ENCODE measurements around the gene CEP70. TPM values are rescaled to one million over a fixed set of nuclear protein-coding genes. Genes with fewer than 3 reads are reported as not detected.

CEP70 gene
- total RNA-seq, 1 experiment from 2014 or later = 25.0 TPM

- H3K27me3 Mint-ChIP-seq (ENCODE audit: insufficient read depth, unreplicated experiment) = no peaks in the 10 kb centered on the region
- no peaks in the 10 kb centered on the region for H3K9me3 ChIP-seq
- ChIA-PET CTCF (no interaction called here), POLR2A (no interaction called here)
- H3K36me3 Mint-ChIP-seq (ENCODE audit: insufficient read depth, unreplicated experiment) = no peaks in the 10 kb centered on the region
- intact Hi-C loops (cut with micrococcal nuclease; ENCODE audit: unreplicated experiment) = no loop called here
- no peak overlapping the region for H3K27ac Mint-ChIP-seq (ENCODE audit: unreplicated experiment)
- TF ChIP-seq, protein P1, sequence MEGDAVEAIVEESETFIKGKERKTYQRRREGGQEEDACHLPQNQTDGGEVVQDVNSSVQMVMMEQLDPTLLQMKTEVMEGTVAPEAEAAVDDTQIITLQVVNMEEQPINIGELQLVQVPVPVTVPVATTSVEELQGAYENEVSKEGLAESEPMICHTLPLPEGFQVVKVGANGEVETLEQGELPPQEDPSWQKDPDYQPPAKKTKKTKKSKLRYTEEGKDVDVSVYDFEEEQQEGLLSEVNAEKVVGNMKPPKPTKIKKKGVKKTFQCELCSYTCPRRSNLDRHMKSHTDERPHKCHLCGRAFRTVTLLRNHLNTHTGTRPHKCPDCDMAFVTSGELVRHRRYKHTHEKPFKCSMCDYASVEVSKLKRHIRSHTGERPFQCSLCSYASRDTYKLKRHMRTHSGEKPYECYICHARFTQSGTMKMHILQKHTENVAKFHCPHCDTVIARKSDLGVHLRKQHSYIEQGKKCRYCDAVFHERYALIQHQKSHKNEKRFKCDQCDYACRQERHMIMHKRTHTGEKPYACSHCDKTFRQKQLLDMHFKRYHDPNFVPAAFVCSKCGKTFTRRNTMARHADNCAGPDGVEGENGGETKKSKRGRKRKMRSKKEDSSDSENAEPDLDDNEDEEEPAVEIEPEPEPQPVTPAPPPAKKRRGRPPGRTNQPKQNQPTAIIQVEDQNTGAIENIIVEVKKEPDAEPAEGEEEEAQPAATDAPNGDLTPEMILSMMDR (IDR thresholded peaks at IDR 0.05; ENCODE audit: insufficient read depth in 1 of 2, low read depth in 1 of 2, low read length in 1 of 2, severe bottlenecking in 1 of 2, unreplicated experiment in 1 of 2) = no peak
- no peak for DNase-seq
- BruUV-seq (replicated peaks) = no TSS peak
- no peak overlapping the region for H3K4me3 Mint-ChIP-seq (ENCODE audit: unreplicated experiment)
- H3K27me3 ChIP-seq (replicated peaks; ENCODE audit: control insufficient read depth, insufficient read depth, low read length) = no peaks in the 10 kb centered on the region
- H3K36me3 ChIP-seq (ENCODE audit: control insufficient read depth, insufficient read depth, low read length) = no peaks in the 10 kb centered on the region
- no peak overlapping the region for H3K4me3 ChIP-seq (ENCODE audit: low read depth, low read length)
- no peaks in the 10 kb centered on the region for H3K4me1 ChIP-seq
- H3K9me3 Mint-ChIP-seq (ENCODE audit: unreplicated experiment) = no peaks in the 10 kb centered on the region
- H3K4me1 Mint-ChIP-seq (ENCODE audit: low read depth, unreplicated experiment) = no peaks in the 10 kb centered on the region
Measured at GRCh38 chr3:138467931-138468330, 126.1 kb downstream of the CEP70 start.

DNA sequence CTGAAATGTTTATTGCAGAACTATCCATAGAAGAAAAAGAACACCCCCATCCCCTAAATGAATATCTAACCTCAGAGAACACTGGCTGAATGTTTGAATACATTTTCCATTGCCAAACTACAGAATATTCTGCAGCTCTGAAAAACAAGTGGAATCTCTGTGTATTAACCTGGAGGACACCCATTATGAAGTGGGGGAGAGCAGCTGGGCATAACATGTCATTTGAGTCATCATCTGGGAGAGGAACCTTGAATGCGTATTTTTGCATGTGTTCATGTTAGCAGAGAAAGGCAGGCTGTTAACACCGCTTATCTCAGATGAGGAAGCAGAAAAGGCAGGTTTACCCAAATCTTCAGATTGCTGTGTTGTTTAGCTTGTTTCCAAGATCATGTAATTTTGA, 128.1 kb downstream of the CEP70 start:
- H3K36me3 Mint-ChIP-seq (ENCODE audit: insufficient read depth, unreplicated experiment) = no peaks in the 10 kb centered on the region

DNA sequence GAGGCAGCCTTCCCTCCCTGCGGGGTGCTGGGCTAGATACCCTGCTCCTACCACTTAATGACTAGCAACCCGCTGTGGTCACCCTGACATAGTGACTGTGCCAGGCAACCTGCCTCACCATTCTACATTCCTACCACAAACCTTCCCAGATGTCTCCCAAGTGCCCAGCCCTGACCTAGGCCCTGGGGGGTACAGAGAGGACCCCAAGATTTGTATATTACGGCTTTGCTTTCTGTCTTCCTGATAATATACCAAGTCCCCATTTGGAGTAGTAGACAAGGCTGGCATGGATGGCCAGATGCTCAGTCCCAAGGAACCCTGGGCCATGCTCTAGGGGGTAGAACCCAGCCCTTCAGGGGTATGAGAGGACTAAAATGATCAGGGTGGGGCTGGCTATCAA, 128.6 kb downstream of the CEP70 start:
- H3K4me1 ChIP-seq = no peaks in the 10 kb centered on the region
- no peaks in the 10 kb centered on the region for H3K36me3 Mint-ChIP-seq (ENCODE audit: insufficient read depth, unreplicated experiment)
- TF ChIP-seq, protein P1 (IDR thresholded peaks at IDR 0.05; ENCODE audit: insufficient read depth in 1 of 2, low read depth in 1 of 2, low read length in 1 of 2, severe bottlenecking in 1 of 2, unreplicated experiment in 1 of 2) = no peak
- intact Hi-C loops (cut with micrococcal nuclease; ENCODE audit: unreplicated experiment) = no loop called here
- H3K4me1 Mint-ChIP-seq (ENCODE audit: low read depth, unreplicated experiment) = no peaks in the 10 kb centered on the region
- DNase-seq = no peak
- no TSS peak for BruUV-seq (replicated peaks)
- no peak overlapping the region for H3K4me3 ChIP-seq (ENCODE audit: low read depth, low read length)
- no peak overlapping the region for H3K27ac Mint-ChIP-seq (ENCODE audit: unreplicated experiment)
- ChIA-PET POLR2A (no interaction called here), CTCF (no interaction called here)
- no peak overlapping the region for H3K4me3 Mint-ChIP-seq (ENCODE audit: unreplicated experiment)
- no peaks in the 10 kb centered on the region for H3K9me3 ChIP-seq
- no peaks in the 10 kb centered on the region for H3K9me3 Mint-ChIP-seq (ENCODE audit: unreplicated experiment)
- no peaks in the 10 kb centered on the region for H3K27me3 Mint-ChIP-seq (ENCODE audit: insufficient read depth, unreplicated experiment)
- H3K27me3 ChIP-seq (replicated peaks; ENCODE audit: control insufficient read depth, insufficient read depth, low read length) = no peaks in the 10 kb centered on the region
- H3K36me3 ChIP-seq (ENCODE audit: control insufficient read depth, insufficient read depth, low read length) = no peaks in the 10 kb centered on the region

More for the DNA sequence above, 128.1 kb downstream of the CEP70 start:
- Histone ChIP-seq H3K36me3 (ENCODE audit: control insufficient read depth, insufficient read depth, low read length) (no peaks in the 10 kb centered on the region), H3K9me3 (no peaks in the 10 kb centered on the region), H3K4me1 (no peaks in the 10 kb centered on the region), H3K27me3 (replicated peaks; ENCODE audit: control insufficient read depth, insufficient read depth, low read length) (no peaks in the 10 kb centered on the region), H3K4me3 (ENCODE audit: low read depth, low read length) (no peak overlapping the region)
- Mint-ChIP-seq H3K27me3 (ENCODE audit: insufficient read depth, unreplicated experiment) (no peaks in the 10 kb centered on the region), H3K27ac (ENCODE audit: unreplicated experiment) (no peak overlapping the region), H3K9me3 (ENCODE audit: unreplicated experiment) (no peaks in the 10 kb centered on the region), H3K4me3 (ENCODE audit: unreplicated experiment) (no peak overlapping the region), H3K4me1 (ENCODE audit: low read depth, unreplicated experiment) (no peaks in the 10 kb centered on the region)
- ChIA-PET POLR2A (no interaction called here), CTCF (no interaction called here)
- no TSS peak for BruUV-seq (replicated peaks)
- intact Hi-C loops (cut with micrococcal nuclease; ENCODE audit: unreplicated experiment) = no loop called here
- DNase-seq = no peak
- TF ChIP-seq, protein P1 (IDR thresholded peaks at IDR 0.05; ENCODE audit: insufficient read depth in 1 of 2, low read depth in 1 of 2, low read length in 1 of 2, severe bottlenecking in 1 of 2, unreplicated experiment in 1 of 2) = no peak
